GM18526 (cell line): Measurements from ENCODE around the gene ANP32E.

Experiments used
- POLR2A ChIP-seq: IDR thresholded peaks from 3 replicates; pipeline ENCODE4 v1.6.1; 2011; ENCODE audit not compliant: insufficient read length; ENCODE audit errors: extremely low read depth

Gene ANP32E

DNA sequence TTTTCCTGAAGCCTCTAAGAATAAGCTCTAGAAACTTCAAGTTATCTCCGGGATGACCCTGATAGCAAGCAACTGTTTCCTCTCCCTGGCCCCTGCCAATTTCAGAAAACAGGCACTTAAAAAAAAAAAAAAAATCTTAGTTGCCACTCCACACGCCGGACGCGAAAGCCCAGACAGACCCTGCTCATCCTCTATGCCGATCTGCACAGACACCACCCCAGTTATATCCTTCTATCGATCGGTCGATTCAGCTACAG is 1.7 kb downstream of the ANP32E start:
- TF ChIP-seq POLR2A, result no peak

GRCh38 chr1:150233359-150234308 is 2.3 kb downstream of the ANP32E start:
- no peak for TF ChIP-seq POLR2A

DNA sequence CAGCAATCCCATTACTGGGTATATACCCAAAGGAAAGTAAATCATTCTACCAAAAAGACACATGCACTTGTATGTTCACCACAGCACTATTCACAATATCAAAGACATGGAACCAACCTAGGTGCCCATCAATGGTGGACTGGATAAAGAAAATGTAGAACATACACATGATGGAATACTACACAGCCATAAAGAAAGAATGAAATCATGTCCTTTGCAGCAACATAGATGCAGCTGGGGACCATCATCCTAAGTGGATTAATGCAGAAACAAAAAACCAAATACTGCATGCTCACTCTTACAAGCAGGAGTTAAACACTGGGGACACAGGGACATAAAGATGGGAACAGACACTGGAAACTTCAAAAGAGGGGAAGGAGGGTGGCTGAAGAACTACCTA is 8.7 kb downstream of the ANP32E start:
- no peak for TF ChIP-seq POLR2A

- no peak for TF ChIP-seq POLR2A
These were observed 9.4 kb downstream of the ANP32E start for GRCh38 chr1:150226486-150226885.

DNA sequence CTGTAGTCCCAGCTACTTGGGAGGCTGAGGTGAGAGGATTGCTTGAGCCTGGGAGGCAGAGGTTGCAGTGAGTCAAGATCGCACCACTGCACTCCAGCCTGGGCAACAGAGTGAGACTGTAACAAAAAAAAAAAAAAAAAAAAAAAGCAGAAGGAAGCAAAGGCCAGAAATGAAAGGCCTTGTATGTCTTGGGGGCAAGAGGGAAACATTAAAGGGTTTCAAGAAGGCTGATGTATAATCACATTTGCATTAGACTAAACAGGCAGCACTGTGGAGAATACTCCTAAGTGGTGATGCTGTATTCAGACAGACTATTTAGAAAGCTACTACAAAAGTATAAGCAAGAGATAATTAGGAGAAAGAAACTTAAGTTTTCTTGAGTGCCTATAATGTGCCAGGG is 10.4 kb downstream of the ANP32E start:
- TF ChIP-seq POLR2A, result no peak

DNA sequence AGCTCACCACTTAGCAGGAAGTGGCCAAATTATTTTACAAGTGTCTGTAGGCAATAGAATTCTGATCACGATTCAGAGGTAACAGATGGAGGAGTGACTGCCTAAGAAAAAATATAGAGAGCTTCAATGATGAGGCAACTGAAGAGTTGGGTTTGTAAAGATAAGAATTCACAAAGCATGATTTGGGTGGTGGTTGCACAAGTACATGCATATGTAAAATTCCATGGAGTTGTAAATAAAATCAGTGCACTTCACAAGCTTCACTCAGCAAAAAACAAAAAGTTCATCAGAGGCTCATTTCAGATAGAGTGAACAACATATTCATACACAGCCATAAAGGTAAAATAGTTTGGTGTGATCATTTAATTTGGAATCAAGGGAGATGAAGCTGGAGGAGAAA is 10.9 kb downstream of the ANP32E start:
- no peak for TF ChIP-seq POLR2A

DNA sequence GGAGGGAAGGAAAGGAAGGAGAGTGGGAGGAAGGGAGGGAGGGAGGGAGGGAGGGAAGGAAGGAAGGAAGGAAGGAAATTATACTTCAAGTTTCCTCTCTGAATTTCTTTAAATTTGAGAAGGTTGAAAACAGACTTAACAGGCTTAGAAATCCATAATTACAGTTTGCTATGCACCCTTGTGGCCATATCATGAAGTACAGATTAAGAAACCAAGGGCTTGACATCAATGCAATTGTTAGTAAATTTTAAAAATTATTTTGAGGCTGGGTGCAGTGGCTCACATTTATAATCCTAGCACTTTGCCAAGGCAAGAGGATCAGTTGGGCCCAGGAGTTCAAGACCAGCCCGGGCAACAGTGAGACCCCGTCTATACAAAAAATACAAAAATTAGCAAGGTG is 14.4 kb downstream of the ANP32E start:
- no peak for TF ChIP-seq POLR2A

DNA sequence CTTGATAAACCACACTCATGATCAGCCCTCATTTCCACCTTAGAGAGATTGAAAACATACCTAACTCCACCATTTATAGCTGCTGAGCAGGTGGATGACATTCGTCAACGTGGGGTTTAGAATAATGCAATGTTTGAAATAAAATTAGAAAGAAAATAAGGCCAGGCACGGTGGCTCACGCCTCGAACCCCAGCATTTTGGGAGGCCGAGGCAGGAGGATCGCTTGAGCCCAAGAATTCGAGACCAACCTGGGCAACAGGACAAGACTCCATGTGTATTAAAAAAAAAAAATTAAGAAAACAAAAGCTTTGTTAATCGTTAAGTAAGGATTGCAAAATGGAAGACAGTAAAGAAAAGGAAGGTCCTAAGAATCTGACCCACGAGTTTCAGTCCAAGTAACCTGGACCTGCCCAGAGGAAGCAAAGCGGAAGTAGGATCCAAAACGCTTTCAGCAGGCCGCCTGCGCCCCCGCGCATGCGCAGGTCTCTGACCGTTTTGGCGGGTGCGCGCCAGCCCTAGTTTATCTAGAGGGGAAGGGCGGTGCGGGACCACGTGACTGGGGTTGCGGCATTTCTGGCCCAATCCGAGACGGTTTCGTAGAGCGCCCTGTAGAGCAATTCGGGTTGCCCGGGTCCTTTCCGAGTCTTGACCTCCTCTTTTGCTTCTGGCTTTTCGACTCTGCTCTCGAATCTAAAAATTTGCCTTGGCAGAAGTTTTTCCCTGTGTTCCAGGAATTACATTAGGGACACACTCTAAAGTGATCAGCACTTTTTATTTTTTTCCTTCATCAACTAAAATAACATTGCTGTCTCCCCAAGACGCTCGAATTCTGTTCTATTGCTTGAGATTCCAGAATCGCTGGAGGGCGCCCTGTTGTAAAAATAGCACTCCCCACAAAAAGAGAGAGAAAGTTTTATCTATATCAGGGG is 22.5 kb downstream of the ANP32E start:
- peak; percentile 46 for TF ChIP-seq POLR2A

- TF ChIP-seq POLR2A, result no peak
These were observed 23.8 kb downstream of the ANP32E start for GRCh38 chr1:150212070-150212469.

DNA sequence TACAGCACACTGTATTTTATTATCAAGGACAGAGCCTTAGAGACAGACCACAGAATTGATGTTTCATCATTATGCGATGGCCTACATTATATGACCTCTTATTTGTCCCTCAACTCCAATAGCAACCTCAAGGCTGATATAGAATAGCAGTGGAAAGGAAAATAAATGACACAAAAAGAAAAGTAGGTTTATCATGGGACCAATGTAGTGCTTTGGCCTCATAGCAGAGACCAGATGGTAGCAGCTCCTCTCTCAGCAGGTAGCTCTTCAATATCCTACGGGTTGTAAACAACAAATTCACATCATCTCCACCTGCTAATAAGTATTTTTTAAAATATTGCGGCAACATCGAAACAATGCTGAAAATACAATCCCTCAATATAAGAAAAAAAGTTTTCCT is 25.2 kb downstream of the ANP32E start:
- no peak for TF ChIP-seq POLR2A

DNA sequence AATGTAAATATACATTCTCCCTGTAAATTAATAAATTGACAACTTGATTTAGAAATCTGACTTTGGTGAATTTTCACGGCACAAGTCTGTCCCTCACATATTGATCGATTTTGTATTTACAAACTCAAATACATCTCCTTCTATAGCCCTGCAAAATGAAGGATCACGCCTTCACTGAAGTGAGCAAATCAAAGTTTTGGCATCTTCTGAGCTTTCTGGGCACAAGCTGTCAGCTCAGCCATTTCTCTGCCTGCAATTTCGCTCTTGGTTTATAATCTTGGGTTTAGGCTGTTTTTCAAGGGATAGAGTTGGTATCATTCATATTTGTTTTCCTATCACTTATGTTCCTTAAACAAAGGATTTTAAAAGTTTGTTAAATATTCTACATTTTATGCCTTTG is 25.8 kb downstream of the ANP32E start:
- TF ChIP-seq POLR2A, result no peak

- no peak for TF ChIP-seq POLR2A
These were observed 28.5 kb downstream of the ANP32E start for GRCh38 chr1:150207281-150207971.

GRCh38 chr1:150196417-150196816 is 39.5 kb downstream of the ANP32E start:
- no peak for TF ChIP-seq POLR2A

DNA sequence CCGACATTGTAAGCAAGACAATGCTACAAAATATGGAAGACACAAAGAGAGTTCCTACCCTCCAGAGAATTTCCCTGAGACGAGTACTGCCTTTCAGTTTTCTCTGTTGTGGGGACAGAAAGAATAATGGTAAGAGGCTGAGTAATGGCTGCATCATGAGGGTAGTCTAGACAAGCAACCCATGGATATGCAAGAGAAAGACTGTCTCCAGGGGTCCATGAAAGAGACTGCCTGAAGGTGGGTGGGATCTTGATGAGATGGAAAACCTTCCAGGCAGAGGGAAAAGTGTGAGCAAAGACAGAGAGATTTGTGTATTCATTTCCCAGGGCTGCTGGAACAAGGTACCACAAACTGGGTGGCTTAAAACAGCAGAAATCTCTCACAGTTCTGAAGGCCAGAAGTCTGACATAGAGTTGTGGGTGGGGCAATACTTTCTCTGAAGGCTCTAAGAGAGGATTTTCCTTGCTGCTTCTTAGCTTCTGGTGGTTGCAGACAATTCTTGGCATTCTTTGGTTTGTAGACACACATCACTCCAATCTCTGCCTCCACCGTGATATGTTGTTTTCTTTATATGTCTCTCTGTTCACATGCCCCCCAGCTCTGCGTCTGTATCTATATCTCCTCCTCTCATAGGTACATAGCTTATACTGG is 41.4 kb downstream of the ANP32E start:
- TF ChIP-seq POLR2A, result no peak

GRCh38 chr1:150192012-150192411 is 43.9 kb downstream of the ANP32E start:
- no peak for TF ChIP-seq POLR2A
